GM12891 (cell line): ENCODE data around the gene KCNT1.

Experiments
- DNase-seq: peaks from one replicate; pipeline ENCODE4 v3.0.0; 2011; ENCODE audit warnings: low spot score; ENCODE audit not compliant: insufficient read length
- FAIRE-seq: peaks from 2 replicates; lab custom pipeline; 2011; peaks lifted over from hg19 to GRCh38; lab: Jason Lieb, UNC
- PAX5 ChIP-seq: IDR thresholded peaks from 2 replicates; pipeline ENCODE4 v1.6.1; 2011; ENCODE audit warnings: low read length, moderate library complexity, mild to moderate bottlenecking; ENCODE audit not compliant: insufficient read depth, severe bottlenecking
- POLR2A ChIP-seq: IDR thresholded peaks from 2 replicates; pipeline ENCODE4 v1.6.1; 2011; ENCODE audit warnings: low read depth, low read length, control low read depth
- POLR2AphosphoS5 ChIP-seq: IDR thresholded peaks from 2 replicates; pipeline ENCODE4 v1.6.1; 2011; ENCODE audit warnings: low read depth, low read length, control low read depth
- POU2F2 ChIP-seq: IDR thresholded peaks from 2 replicates; pipeline ENCODE4 v1.6.1; 2011; ENCODE audit warnings: low read depth, mild to moderate bottlenecking, control low read depth, low read length, moderate library complexity
- SPI1 ChIP-seq: IDR thresholded peaks from 2 replicates; pipeline ENCODE4 v1.6.1; 2011; ENCODE audit warnings: low read depth, low read length, control low read depth
- TAF1 ChIP-seq: IDR thresholded peaks from 2 replicates; pipeline ENCODE4 v1.6.1; 2011; ENCODE audit warnings: low read depth, low read length, control low read depth

The KCNT1 gene

DNA sequence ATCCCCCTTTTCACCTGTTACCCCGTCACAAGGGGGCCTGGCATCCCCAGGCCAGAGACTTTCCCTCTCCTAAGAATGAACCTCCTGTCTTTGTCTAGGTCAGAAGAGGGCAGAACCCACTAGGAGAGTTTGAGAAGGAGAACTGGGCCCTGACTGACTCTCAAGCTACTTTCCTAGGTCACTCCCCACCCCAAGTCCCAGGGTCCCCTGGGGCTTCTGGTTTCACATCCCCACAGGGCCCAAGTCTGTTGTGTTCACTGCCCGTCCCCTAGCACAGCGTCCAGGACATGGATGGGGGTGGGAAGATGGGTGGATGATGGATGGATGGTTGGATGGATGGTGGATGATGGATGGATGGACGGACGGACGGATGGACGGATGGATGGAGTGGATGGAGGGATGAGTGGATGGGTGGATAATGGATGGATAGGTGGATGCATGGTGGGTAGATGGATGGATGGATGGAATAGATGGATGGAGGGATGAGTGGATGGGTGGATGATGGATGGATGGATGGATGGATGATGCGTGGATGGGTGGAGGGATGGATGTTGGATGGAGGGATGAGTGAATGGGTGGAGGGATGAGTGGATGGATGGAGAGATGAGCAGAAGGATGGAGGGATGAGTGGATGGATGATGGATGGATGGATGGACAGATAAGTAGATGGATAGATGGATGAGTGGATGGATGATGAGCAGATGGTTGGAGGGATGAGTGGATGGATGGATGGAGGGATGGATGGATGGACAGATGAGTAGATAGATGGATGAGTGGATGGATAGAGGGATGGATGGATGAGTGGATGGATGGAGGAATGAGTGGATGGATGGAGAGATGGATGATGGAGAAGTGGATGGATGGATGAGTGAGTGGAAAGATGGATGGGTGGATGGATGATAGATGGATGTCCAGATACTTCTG lies 50.6 kb downstream of the KCNT1 start:
- no peak for DNase-seq
- no peak for TF ChIP-seq POLR2AphosphoS5
- no peak for TF ChIP-seq POU2F2
- no peak for TF ChIP-seq SPI1
- TF ChIP-seq POLR2A = no peak
- no peak for TF ChIP-seq PAX5
- TF ChIP-seq TAF1 = no peak
- FAIRE-seq = no peak

GRCh38 chr9:135753391-135754105 lies 51.6 kb downstream of the KCNT1 start:
- FAIRE-seq = no peak
- no peak for TF ChIP-seq SPI1
- no peak for TF ChIP-seq PAX5
- TF ChIP-seq POU2F2 = no peak
- TF ChIP-seq POLR2A = no peak
- TF ChIP-seq POLR2AphosphoS5 = no peak
- TF ChIP-seq TAF1 = no peak

GRCh38 chr9:135756576-135756975 lies 54.6 kb downstream of the KCNT1 start:
- TF ChIP-seq POLR2AphosphoS5 (no peak), PAX5 (no peak), POLR2A (no peak), SPI1 (no peak), POU2F2 (no peak), TAF1 (no peak)
- DNase-seq = no peak
- FAIRE-seq = no peak

More at GRCh38 chr9:135753391-135754105, 51.6 kb downstream of the KCNT1 start:
- DNase-seq = no peak

GRCh38 chr9:135757356-135757755 lies 55.4 kb downstream of the KCNT1 start:
- FAIRE-seq (no peak), DNase-seq (no peak)

GRCh38 chr9:135758056-135758455 lies 56.1 kb downstream of the KCNT1 start:
- DNase-seq = no peak
- no peak for FAIRE-seq
- TF ChIP-seq SPI1 (no peak), POLR2A (no peak)

More at GRCh38 chr9:135757356-135757755, 55.4 kb downstream of the KCNT1 start:
- TF ChIP-seq SPI1 = no peak
- no peak for TF ChIP-seq PAX5
- TF ChIP-seq TAF1 = no peak
- no peak for TF ChIP-seq POU2F2
- no peak for TF ChIP-seq POLR2AphosphoS5
- TF ChIP-seq POLR2A = no peak

- TF ChIP-seq POU2F2 (no peak), POLR2A (no peak), PAX5 (no peak), SPI1 (no peak)
- FAIRE-seq (no peak), DNase-seq (no peak)
Measured at GRCh38 chr9:135758870-135759269, 56.9 kb downstream of the KCNT1 start.

DNA sequence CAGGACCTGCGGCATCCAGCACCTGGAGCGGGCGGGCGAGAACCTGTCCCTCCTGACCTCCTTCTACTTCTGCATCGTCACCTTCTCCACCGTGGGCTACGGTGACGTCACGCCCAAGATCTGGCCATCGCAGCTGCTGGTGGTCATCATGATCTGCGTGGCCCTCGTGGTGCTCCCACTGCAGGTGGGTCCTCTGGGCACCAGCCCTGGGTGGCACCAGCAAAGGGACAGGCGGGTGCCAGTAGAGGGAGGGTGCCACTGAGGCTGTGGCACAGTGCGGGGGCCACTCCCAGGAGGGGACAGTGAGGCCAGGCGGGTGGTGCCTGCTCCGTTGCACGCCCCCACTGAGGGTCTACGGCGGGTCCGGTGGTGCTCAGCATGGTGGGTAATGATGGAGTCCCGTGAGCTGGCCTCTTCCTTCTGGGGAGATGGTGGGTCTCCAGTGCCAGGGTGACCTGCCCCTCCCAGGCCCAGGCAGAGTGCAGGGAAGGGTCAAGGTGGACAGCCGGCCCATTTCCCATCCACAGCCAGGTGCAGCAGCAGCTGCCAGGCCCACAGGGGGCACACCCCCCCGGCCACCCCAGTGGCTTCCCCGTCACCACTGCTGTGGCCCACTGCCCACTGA lies 57.8 kb downstream of the KCNT1 start:
- TF ChIP-seq PAX5 (no peak), TAF1 (no peak)
- no peak for FAIRE-seq
- DNase-seq = no peak

DNA sequence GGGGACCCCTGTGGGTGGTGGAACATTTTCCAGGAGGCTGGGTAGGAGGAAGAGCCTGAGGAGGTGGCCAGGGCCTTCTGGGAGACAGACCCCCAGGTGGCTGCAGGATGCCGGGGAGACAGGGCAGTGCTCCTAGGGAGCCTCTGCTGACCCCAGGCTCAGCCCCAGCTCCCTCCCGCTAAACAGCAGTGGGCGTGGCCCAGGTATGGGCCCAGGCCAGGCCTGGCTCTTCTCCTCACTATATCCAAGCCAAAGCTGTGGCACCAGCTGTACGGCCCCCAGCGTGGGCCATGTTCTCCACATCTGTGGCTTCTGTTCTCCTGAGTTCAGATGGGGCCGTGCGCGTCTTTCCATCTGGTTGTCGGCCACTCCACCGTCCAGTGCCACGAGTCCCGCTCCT lies 58.5 kb downstream of the KCNT1 start:
- TF ChIP-seq POU2F2 = no peak
- FAIRE-seq (no peak), DNase-seq (no peak)

GRCh38 chr9:135761150-135761844 lies 59.3 kb downstream of the KCNT1 start:
- TF ChIP-seq TAF1 (no peak), POLR2AphosphoS5 (no peak), POLR2A (no peak), POU2F2 (no peak), PAX5 (no peak), SPI1 (no peak)
- FAIRE-seq = no peak

More at GRCh38 chr9:135761150-135761844, 59.3 kb downstream of the KCNT1 start:
- no peak for DNase-seq
